ENCODE results near the gene PML.

GRCh38 chr15:74045184-74045583 lies 50.7 kb downstream of the PML start:
- TF ChIP-seq CTCF (IDR thresholded peaks at IDR 0.05; ENCODE audit: low read length) (no peak), EZH2 (IDR thresholded peaks at IDR 0.05; ENCODE audit: borderline replicate concordance, low read length) (no peak)

Measured in OCI-LY1 (cell line).